GM23338 (cell line): Measurements from ENCODE around the gene FOXR1. TPM values are rescaled to one million over a fixed set of nuclear protein-coding genes. Genes with fewer than 3 reads are reported as not detected.

ENCODE experiments used
- ATAC-seq: fragments of 200-7000 bp; cut with Tn5 transposase; 3 replicates; pipeline ENCODE4 v1.9.1; 2020
- DNase-seq: peaks from one replicate; pipeline ENCODE4 v3.0.0-alpha.2; 2015; ENCODE audit warnings: low spot score
- H2AFZ ChIP-seq: fragments of 200-600 bp; sonication (generic); 2 replicates; pipeline ENCODE4 v1.8.0; 2016; ENCODE audit warnings: antibody characterized with exemption, mild to moderate bottlenecking, moderate library complexity
- H3F3A ChIP-seq: fragments of 200-600 bp; sonication (generic); replicated peaks from 2 replicates; pipeline ENCODE4 v1.8.0; 2017; ENCODE audit warnings: antibody characterized with exemption, mixed run types, low read depth
- H3K27ac ChIP-seq: fragments of 200-600 bp; sonication (generic); 2 replicates; pipeline ENCODE4 v1.6.1; 2016; ENCODE audit warnings: low read depth
- H3K27me3 ChIP-seq: fragments of 200-600 bp; sonication (generic); 2 replicates; pipeline ENCODE4 v1.8.0; 2016; ENCODE audit warnings: mild to moderate bottlenecking, mixed run types, moderate library complexity; ENCODE audit not compliant: insufficient read depth
- H3K36me3 ChIP-seq: fragments of 200-600 bp; sonication (generic); 2 replicates; pipeline ENCODE4 v1.8.0; 2016; ENCODE audit warnings: mild to moderate bottlenecking; ENCODE audit not compliant: insufficient read depth
- H3K4me1 ChIP-seq: fragments of 200-600 bp; sonication (generic); 2 replicates; pipeline ENCODE4 v1.8.0; 2016; ENCODE audit warnings: mild to moderate bottlenecking, moderate library complexity; ENCODE audit not compliant: insufficient read depth
- H3K4me2 ChIP-seq: fragments of 200-600 bp; sonication (generic); 2 replicates; pipeline ENCODE4 v1.7.1; 2017; ENCODE audit warnings: mixed run types
- H3K4me3 ChIP-seq: fragments of 200-600 bp; sonication (generic); 2 replicates; pipeline ENCODE4 v1.6.1; 2016; ENCODE audit warnings: mixed run types
- H3K79me2 ChIP-seq: fragments of 200-600 bp; sonication (generic); replicated peaks from 2 replicates; pipeline ENCODE4 v1.8.0; 2017; ENCODE audit warnings: mild to moderate bottlenecking; ENCODE audit not compliant: insufficient read depth
- H3K9me2 ChIP-seq: fragments of 200-600 bp; sonication (generic); 2 replicates; pipeline ENCODE4 v1.8.0; 2017; ENCODE audit not compliant: insufficient read depth
- H4K20me1 ChIP-seq: fragments of 200-600 bp; sonication (generic); replicated peaks from 2 replicates; pipeline ENCODE4 v1.8.0; 2017; ENCODE audit warnings: mild to moderate bottlenecking; ENCODE audit not compliant: insufficient read depth
- H3K27ac Mint-ChIP-seq: 2 replicates; pipeline ENCODE4 v1.8.0; 2020; ENCODE audit warnings: inconsistent platforms, mild to moderate bottlenecking, moderate library complexity, mixed read lengths
- H3K27me3 Mint-ChIP-seq: 3 replicates; pipeline ENCODE4 v1.8.0; 2022; ENCODE audit warnings: low read depth, mild to moderate bottlenecking, moderate library complexity, mixed read lengths, inconsistent platforms; ENCODE audit not compliant: insufficient read depth, poor library complexity
- H3K36me3 Mint-ChIP-seq: 3 replicates; pipeline ENCODE4 v1.8.0; 2021; ENCODE audit warnings: low read depth, mild to moderate bottlenecking, inconsistent platforms, moderate library complexity, mixed read lengths
- H3K4me1 Mint-ChIP-seq: 3 replicates; pipeline ENCODE4 v1.8.0; 2020; ENCODE audit warnings: mild to moderate bottlenecking, inconsistent platforms, mixed read lengths
- H3K4me3 Mint-ChIP-seq: 3 replicates; pipeline ENCODE4 v1.8.0; 2021; ENCODE audit warnings: moderate library complexity, mild to moderate bottlenecking, inconsistent platforms, mixed read lengths
- H3K9me3 Mint-ChIP-seq: 3 replicates; pipeline ENCODE4 v1.8.0; 2020; ENCODE audit warnings: moderate library complexity, mild to moderate bottlenecking, inconsistent platforms, mixed read lengths
- CREB1 ChIP-seq: fragments of 250-450 bp; sonication (Bioruptor Pico); IDR thresholded peaks from 2 replicates; pipeline ENCODE4 v1.5.0; 2020; ENCODE audit warnings: low read depth, mild to moderate bottlenecking, moderate library complexity
- CTCF ChIP-seq, 2 experiments: fragments of 200-600 bp in 1 of 2; sonication (generic) in 1 of 2; conservative IDR thresholded peaks; 2 replicates each; pipeline versions ENCODE4 v1.5.1 to v1.6.1; 2016 to 2017; ENCODE audit warnings: antibody characterized with exemption in 2 of 2, low read depth in 2 of 2, mild to moderate bottlenecking in 2 of 2, moderate library complexity in 1 of 2
- ETS1 ChIP-seq: IDR thresholded peaks from 2 replicates; pipeline ENCODE4 v1.6.1; 2016; ENCODE audit warnings: antibody characterized with exemption
- EZH2 ChIP-seq: fragments of 200-600 bp; sonication (generic); IDR thresholded peaks from one replicate; pipeline ENCODE4 v1.8.0; 2017; ENCODE audit warnings: antibody characterized with exemption, mild to moderate bottlenecking, low read depth; ENCODE audit not compliant: unreplicated experiment
- EZH2phosphoT487 ChIP-seq: fragments of 200-600 bp; sonication (generic); IDR thresholded peaks from one replicate; pipeline ENCODE4 v1.8.1; 2018; ENCODE audit warnings: antibody characterized with exemption; ENCODE audit not compliant: unreplicated experiment
- JUNB ChIP-seq: IDR thresholded peaks from one replicate; pipeline ENCODE4 v1.6.1; 2016; ENCODE audit warnings: antibody characterized with exemption; ENCODE audit not compliant: unreplicated experiment
- NANOG ChIP-seq: IDR thresholded peaks from 2 replicates; pipeline ENCODE4 v1.6.1; 2016; ENCODE audit warnings: antibody characterized with exemption, borderline replicate concordance
- POLR2AphosphoS5 ChIP-seq: IDR thresholded peaks from 2 replicates; pipeline ENCODE4 v1.6.1; 2016; ENCODE audit warnings: antibody characterized with exemption, low read depth
- REST ChIP-seq: IDR thresholded peaks from one replicate; pipeline ENCODE4 v1.6.1; 2018; ENCODE audit warnings: antibody characterized with exemption; ENCODE audit not compliant: unreplicated experiment
- STAT1 ChIP-seq: IDR thresholded peaks from one replicate; pipeline ENCODE4 v1.6.1; 2016; ENCODE audit warnings: antibody characterized with exemption; ENCODE audit not compliant: unreplicated experiment
- ZNF114 ChIP-seq: fragments of 250-450 bp; sonication (Bioruptor Pico); IDR thresholded peaks from 2 replicates; pipeline ENCODE4 v1.5.0; 2020; ENCODE audit warnings: mild to moderate bottlenecking, moderate library complexity
- ZNF331 ChIP-seq: fragments of 250-450 bp; sonication (Bioruptor Pico); IDR thresholded peaks from 2 replicates; pipeline ENCODE4 v1.5.0; 2020; ENCODE audit warnings: low read depth, mild to moderate bottlenecking, moderate library complexity
- ZNF462 ChIP-seq: fragments of 250-450 bp; sonication (Bioruptor Pico); IDR thresholded peaks from 2 replicates; pipeline ENCODE4 v1.5.0; 2020; ENCODE audit warnings: mild to moderate bottlenecking, moderate library complexity
- polyA plus RNA-seq: library from polyadenylated mRNA; unstranded; fragments of >200 nt; fragmentation: Nextera tagmentation; extraction: Ambion mirVana; gene quantifications from 2 replicates; pipeline ENCODE4 v1.2.1, GENCODE V29; 2016
- total RNA-seq: library from RNA; depleted of rRNA; stranded (reverse); fragments of >200 nt; shearing (Covaris generic); gene quantifications from 2 replicates; pipeline ENCODE4 v1.2.3, GENCODE V29; 2014

Gene FOXR1
- total and polyA plus RNA-seq, 2 experiments from 2014 or later: not detected

- DNase-seq (no peak), ATAC-seq (no peak)
- H2AFZ ChIP-seq: no peak overlapping the region
- H3K4me3 Mint-ChIP-seq: no peak overlapping the region
- H3K36me3 Mint-ChIP-seq: no peaks in the 10 kb centered on the region
- no peaks in the 10 kb centered on the region for H4K20me1 ChIP-seq
- H3K9me2 ChIP-seq: no peaks in the 10 kb centered on the region
- H3K4me3 ChIP-seq: no peak overlapping the region
- peaks cover 30% of the 10 kb centered on the region for H3K4me1 Mint-ChIP-seq
- H3K4me2 ChIP-seq: no peak overlapping the region
- no peak overlapping the region for H3K27ac ChIP-seq
- H3K79me2 ChIP-seq: no peaks in the 10 kb centered on the region
- H3K27me3 Mint-ChIP-seq: peaks cover 13% of the 10 kb centered on the region
- no peaks in the 10 kb centered on the region for H3K27me3 ChIP-seq
- TF ChIP-seq CTCF (conservative IDR thresholded peaks at IDR 0.05; ENCODE audit: low read depth in 2 of 2): no peak
- no peak for TF ChIP-seq ZNF331
- no peak for TF ChIP-seq EZH2
- no peak for TF ChIP-seq NANOG
- no peak for TF ChIP-seq EZH2phosphoT487
- no peak for TF ChIP-seq CREB1 (CRISPR knock-in tag)
- TF ChIP-seq ETS1: no peak
- no peak for TF ChIP-seq STAT1
- no peak for TF ChIP-seq JUNB
- no peak for TF ChIP-seq ZNF462 (CRISPR knock-in tag)
- no peak for TF ChIP-seq POLR2AphosphoS5
- TF ChIP-seq REST: no peak
- TF ChIP-seq ZNF114 (CRISPR knock-in tag): no peak
- H3K4me1 ChIP-seq: peaks cover 22% of the 10 kb centered on the region
- no peaks in the 10 kb centered on the region for H3K36me3 ChIP-seq
- no peak overlapping the region for H3K27ac Mint-ChIP-seq
- H3K9me3 Mint-ChIP-seq: no peaks in the 10 kb centered on the region; the same call in 2 of the 3 replicates
- H3F3A ChIP-seq: no peaks in the 10 kb centered on the region
Measured at GRCh38 chr11:118935376-118935775, 36.2 kb upstream of the FOXR1 start.
